Astrocyte of the spinal cord (primary cell): ENCODE measurements around the gene ZFP36.

ENCODE experiments used
- DNase-seq: peaks from one replicate; pipeline ENCODE4 v3.0.0; 2011; ENCODE audit warnings: low read depth, low spot score
- H3K4me3 ChIP-seq: 2 replicates; pipeline ENCODE4 v1.5.1; 2011; ENCODE audit warnings: low read depth, mild to moderate bottlenecking, low read length, moderate library complexity
- in situ Hi-C: cut with HindIII; loops from 2 replicates; pipeline ENCODE4 v1.10.0; 2017; ENCODE audit warnings: low sequenced_read_pairs
- TF ChIP-seq, protein P1 (sequence below): IDR thresholded peaks from 2 replicates; pipeline ENCODE4 v1.5.1; 2012; ENCODE audit warnings: low read depth, mild to moderate bottlenecking, low read length, inconsistent platforms

ZFP36 gene

DNA sequence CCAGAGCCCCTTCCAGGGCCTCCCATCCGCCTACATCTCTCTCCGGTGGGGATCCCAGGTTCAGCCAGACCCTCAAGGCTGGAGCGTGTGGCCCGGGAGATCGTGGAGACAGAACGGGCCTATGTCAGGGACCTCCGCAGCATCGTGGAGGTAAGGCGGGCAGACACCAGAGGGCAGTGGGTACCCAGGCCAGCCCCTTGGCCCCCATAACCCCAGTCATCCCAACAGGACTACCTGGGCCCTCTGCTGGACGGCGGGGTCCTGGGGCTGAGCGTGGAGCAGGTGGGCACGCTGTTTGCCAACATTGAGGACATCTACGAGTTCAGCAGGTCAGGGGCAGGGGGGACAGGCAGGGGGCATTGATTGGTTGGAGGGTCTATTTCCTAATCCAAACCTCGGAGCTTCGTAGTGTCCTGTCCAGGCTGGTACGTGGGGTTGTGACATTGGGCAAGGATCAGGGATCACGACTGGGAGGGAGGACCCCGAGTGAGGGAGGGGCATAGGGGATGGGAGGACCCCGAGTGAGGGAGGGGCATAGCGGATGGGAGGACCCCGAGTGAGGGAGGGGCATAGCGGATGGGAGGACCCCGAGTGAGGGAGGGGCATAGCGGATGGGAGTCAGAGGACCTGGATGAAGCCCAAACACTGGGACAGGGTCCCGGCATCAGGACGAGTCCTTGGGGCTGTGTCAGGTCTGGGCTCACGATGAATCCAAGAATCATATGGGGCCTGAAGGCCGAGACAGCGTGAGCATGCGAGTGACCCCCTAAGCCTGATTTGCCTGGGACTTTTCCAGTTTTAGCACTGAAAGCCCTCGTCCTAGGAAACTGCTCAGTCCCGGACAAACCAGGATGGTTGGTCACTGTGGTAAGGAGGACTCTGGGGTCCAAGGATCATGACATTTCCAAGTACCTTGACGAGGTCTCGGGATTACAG is 8.7 kb downstream of the ZFP36 start:
- in situ Hi-C loops = no loop called here
- peak overlapping the region; percentile 97 for H3K4me3 ChIP-seq
- no peak for DNase-seq
- TF ChIP-seq, protein P1, sequence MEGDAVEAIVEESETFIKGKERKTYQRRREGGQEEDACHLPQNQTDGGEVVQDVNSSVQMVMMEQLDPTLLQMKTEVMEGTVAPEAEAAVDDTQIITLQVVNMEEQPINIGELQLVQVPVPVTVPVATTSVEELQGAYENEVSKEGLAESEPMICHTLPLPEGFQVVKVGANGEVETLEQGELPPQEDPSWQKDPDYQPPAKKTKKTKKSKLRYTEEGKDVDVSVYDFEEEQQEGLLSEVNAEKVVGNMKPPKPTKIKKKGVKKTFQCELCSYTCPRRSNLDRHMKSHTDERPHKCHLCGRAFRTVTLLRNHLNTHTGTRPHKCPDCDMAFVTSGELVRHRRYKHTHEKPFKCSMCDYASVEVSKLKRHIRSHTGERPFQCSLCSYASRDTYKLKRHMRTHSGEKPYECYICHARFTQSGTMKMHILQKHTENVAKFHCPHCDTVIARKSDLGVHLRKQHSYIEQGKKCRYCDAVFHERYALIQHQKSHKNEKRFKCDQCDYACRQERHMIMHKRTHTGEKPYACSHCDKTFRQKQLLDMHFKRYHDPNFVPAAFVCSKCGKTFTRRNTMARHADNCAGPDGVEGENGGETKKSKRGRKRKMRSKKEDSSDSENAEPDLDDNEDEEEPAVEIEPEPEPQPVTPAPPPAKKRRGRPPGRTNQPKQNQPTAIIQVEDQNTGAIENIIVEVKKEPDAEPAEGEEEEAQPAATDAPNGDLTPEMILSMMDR = no peak

DNA sequence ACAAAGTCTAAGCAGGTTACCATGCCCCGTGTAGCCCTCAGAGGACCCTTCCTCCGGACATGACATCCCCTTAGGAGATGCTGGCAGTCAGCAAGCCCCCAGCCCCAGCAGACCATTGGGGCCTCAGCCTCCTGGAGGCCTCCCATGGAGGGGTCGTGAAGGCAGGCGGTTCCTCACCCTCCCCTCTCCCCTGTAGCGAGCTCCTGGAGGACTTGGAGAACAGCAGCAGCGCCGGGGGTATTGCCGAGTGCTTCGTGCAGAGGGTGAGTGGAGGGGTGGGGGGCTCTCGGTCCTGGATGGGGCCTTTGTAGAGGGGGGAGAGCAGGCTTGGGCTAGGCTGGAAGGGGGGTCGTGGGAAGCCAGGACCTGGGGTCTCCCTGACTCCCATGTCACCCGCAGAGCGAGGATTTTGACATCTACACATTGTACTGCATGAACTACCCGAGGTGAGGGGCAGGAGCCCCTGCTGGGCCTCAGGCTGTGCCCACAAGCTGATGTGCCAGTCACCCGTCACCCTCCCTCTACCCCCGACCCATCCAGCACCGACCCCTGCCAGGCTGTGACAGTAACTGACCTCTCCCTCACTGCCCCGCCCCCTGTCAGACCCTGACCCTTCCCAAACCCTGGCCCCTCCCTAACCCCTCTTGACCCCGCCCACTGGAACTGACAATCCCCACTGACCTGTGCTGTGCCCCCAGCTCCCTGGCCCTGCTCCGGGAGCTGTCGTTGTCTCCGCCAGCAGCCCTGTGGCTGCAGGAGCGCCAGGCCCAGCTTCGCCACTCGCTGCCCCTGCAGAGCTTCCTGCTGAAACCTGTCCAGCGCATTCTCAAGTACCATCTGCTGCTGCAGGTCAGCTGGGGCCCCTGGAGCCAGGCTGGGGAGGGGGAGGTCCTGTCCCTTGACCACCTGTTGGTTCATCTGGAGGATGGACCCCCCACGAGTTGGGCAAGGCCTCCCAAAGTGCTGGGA is 9.8 kb downstream of the ZFP36 start:
- DNase-seq = no peak
- no peak overlapping the region for H3K4me3 ChIP-seq
- in situ Hi-C loops = no loop called here
- TF ChIP-seq, protein P1 = no peak

DNA sequence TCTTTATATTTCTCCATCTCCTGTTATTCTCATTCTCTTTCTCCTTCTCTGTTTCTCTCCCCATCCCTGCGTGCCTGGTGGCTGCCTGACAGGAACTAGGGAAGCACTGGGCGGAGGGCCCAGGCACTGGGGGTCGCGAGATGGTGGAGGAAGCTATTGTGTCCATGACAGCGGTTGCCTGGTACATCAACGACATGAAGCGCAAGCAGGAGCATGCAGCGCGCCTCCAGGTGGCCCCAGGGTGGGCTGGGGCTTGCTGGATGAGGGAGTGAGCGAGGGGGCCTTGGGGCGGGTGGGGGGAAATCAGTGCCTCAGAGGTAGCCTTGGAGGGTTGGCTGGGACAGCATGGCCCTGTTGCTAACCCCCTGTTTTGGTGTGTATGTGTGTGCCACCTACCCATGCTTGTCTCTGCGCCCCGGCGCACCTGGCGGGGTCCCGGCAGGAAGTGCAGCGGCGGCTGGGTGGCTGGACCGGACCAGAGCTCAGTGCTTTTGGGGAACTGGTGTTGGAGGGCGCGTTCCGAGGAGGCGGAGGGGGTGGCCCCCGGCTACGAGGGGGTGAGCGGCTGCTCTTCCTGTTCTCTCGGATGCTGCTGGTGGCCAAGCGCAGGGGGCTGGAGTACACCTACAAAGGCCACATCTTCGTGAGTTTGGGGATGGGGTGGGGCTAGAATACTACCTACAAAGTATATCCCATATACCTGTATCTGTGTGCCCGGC is 11.0 kb downstream of the ZFP36 start:
- in situ Hi-C loops = no loop called here
- TF ChIP-seq, protein P1 = no peak
- H3K4me3 ChIP-seq = no peak overlapping the region
- DNase-seq = no peak

DNA sequence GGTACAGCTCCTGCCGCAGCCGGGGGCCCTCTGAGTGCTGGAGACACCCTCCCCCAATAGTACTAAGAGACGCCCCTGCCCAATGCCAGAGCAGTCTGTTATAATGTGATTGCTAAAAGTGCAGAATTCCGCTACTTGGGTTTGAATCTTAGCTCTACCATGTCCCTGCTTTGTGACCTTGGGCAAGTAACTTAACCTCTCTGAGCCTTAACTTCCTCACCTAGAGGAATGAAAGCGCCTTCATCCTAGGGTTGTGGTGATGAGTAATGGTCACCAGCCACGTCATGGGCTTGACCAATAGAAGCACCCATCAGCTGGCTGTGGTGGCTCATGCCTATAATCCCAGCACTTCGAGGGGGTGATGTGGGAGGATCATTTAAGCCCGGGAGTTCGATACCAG is 12.4 kb downstream of the ZFP36 start:
- H3K4me3 ChIP-seq = no peak overlapping the region
- DNase-seq = no peak
- TF ChIP-seq, protein P1 = no peak
- in situ Hi-C loops = no loop called here

DNA sequence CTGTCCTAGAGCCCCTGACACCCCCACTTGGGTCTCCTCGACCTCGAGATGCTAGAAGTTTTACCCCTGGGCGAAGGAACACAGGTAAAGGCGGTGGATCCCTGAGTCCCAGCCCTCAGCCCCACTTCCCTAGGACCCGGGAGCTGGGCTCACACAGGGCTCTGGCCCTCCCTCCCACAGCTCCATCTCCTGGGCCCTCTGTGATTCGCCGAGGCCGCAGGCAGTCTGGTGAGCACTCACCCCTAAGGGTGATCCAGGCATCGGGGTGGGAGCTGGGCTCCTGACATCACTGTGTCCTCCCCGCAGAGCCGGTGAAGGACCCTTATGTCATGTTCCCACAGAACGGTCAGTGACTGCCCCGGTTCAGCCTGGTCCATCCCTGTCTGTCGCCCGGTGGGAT is 14.1 kb downstream of the ZFP36 start:
- H3K4me3 ChIP-seq = no peak overlapping the region
- in situ Hi-C loops = no loop called here
- TF ChIP-seq, protein P1 = no peak
- no peak for DNase-seq

DNA sequence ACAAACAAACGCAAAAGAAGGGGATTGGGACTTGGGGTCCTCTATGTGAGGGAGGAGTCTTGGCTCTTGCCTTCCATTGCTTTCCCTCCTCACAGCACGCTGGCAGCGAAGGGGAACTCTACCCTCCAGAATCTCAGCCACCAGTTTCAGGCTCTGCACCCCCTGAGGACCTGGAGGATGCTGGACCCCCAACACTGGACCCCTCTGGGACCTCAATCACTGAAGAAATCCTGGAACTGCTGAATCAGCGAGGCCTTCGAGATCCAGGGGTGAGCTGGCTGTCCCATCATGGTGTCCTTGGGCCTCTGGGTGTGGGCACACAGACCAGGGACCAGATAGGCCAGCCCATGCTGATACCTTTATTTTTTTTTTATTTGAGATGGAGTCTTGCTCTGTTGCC is 15.4 kb downstream of the ZFP36 start:
- no peak overlapping the region for H3K4me3 ChIP-seq
- DNase-seq = no peak
- in situ Hi-C loops = no loop called here
- TF ChIP-seq, protein P1 = no peak
